ENCODE data around the gene HSD17B7. TPM values are rescaled to one million over a fixed set of nuclear protein-coding genes. Genes with fewer than 3 reads are reported as not detected.
A peak's percentile ranks its signal among the peaks of the same experiment; 100 is the strongest.

HSD17B7 gene
- total and polyA plus RNA-seq, 2 of the 13 experiments (the other 11 are each of a cell fraction or from before 2014, with no cell fraction given): 43.9 to 84.9 TPM

- FAIRE-seq (no peak), ATAC-seq (peak; percentile 90), DNase-seq (ENCODE audit: low spot score) (no peak)
- ChIA-PET CTCF (ENCODE audit: low intra/inter-chr PET ratio, low total read pairs) (no interaction called here), POLR2A (no interaction called here)
- peaks cover 0 to 7% of the 10 kb centered on the region in 2 experiments; a peak in 2 of 5 replicates for H3K27me3 ChIP-seq (ENCODE audit: control insufficient read depth in 1 of 2, insufficient read depth in 2 of 2, low read length in 2 of 2)
- H3K4me1 ChIP-seq (ENCODE audit: insufficient read depth, low read length): peaks cover 21% of the 10 kb centered on the region
- no peaks in the 10 kb centered on the region for H3K36me3 ChIP-seq (replicated peaks in 1 of 2; ENCODE audit: control insufficient read depth in 1 of 2, insufficient read depth in 2 of 2, low read length in 2 of 2)
- H3K9ac ChIP-seq (ENCODE audit: insufficient read depth, low read depth, low read length): peak overlapping the region; percentile 38; the same call in 1 of the 2 replicates
- 14% methylated on average over 6 of the region's 44 CpGs for WGBS (ENCODE audit: low lambda C conversion rate)
- H4K20me1 ChIP-seq (ENCODE audit: insufficient read depth, low read length): no peaks in the 10 kb centered on the region
- peak overlapping the region; percentile 94 for H3K4me2 ChIP-seq (ENCODE audit: low read depth, low read length)
- no peaks in the 10 kb centered on the region for H3K9me3 ChIP-seq (ENCODE audit: low read length)
- H2AFZ ChIP-seq (ENCODE audit: low read length): no peak overlapping the region
- no peak overlapping the region for H3K27ac ChIP-seq (ENCODE audit: extremely low read length, insufficient read depth, low read length)
- no TSS peak for BruUV-seq (replicated peaks)
- H3K79me2 ChIP-seq (ENCODE audit: insufficient read depth, low read length): no peaks in the 10 kb centered on the region
- intact Hi-C loops (cut with micrococcal nuclease; ENCODE audit: unreplicated experiment) (no loop called here), in situ Hi-C loops (cut with HindIII; ENCODE audit: extremely low pct_ligation_motif_present, low pct_unique_long_range_greater_than_20kb) (no loop called here)
- peak overlapping the region; percentile 54 to 70 (median 61) for H3K4me3 ChIP-seq (replicated peaks in 1 of 3; ENCODE audit: insufficient read depth in 1 of 3, low read depth in 2 of 3, low read length in 3 of 3)
- peak; percentile 55 for TF ChIP-seq HNRNPLL (IDR thresholded peaks at IDR 0.05; ENCODE audit: low read depth, low read length, poor library complexity, severe bottlenecking)
- TF ChIP-seq ZMYM2 (CRISPR knock-in tag; IDR thresholded peaks at IDR 0.05): no peak
- no peak for TF ChIP-seq ZNF609 (CRISPR knock-in tag; IDR thresholded peaks at IDR 0.05; ENCODE audit: borderline replicate concordance)
- TF ChIP-seq REPIN1 (CRISPR knock-in tag; IDR thresholded peaks at IDR 0.05; ENCODE audit: borderline replicate concordance, low read depth): no peak
- TF ChIP-seq GRHL1 (CRISPR knock-in tag; conservative IDR thresholded peaks at IDR 0.05): no peak
- TF ChIP-seq ZNF687 (CRISPR knock-in tag; IDR thresholded peaks at IDR 0.05): peak; percentile 54; the same call in 1 of the 2 replicates
- TF ChIP-seq ZNF501 (CRISPR knock-in tag; IDR thresholded peaks at IDR 0.05): no peak
- TF ChIP-seq FIP1L1 (IDR thresholded peaks at IDR 0.05; ENCODE audit: borderline replicate concordance, insufficient read depth, low read depth, low read length): no peak
- no peak for TF ChIP-seq RARA (CRISPR knock-in tag; IDR thresholded peaks at IDR 0.05)
- no peak for TF ChIP-seq HIVEP1 (CRISPR knock-in tag; IDR thresholded peaks at IDR 0.05)
- no peak for TF ChIP-seq SP2 (CRISPR knock-in tag; IDR thresholded peaks at IDR 0.05)
- no peak for TF ChIP-seq ZNF780A (CRISPR knock-in tag; IDR thresholded peaks at IDR 0.05)
These were observed 32.1 kb downstream of the HSD17B7 start for GRCh38 chr1:162822391-162823200.
